Calu3 (cell line): Measurements from ENCODE around the gene ZFP36L2. TPM values are rescaled to one million over a fixed set of nuclear protein-coding genes. Genes with fewer than 3 reads are reported as not detected.

Source experiments
- BruUV-seq: library from RNA; stranded (reverse); fragments of 400-500 nt; replicated peaks from 2 replicates; lab custom pipeline; 2021; lab: Mats Ljungman, UMichigan
- CTCF ChIA-PET: fragments of 300-600 bp; sonication (Branson Sonifier 250); formaldehyde crosslinking; loops from one replicate; lab custom pipeline; 2022; ENCODE audit warnings: antibody characterized with exemption; lab: Charles Lee
- DNase-seq: peaks from one replicate; pipeline ENCODE4 v3.0.0; 2022
- H3K27ac Mint-ChIP-seq: one replicate; pipeline ENCODE4 v1.8.0; 2022; ENCODE audit warnings: mixed read lengths; ENCODE audit not compliant: unreplicated experiment
- H3K27me3 Mint-ChIP-seq: one replicate; pipeline ENCODE4 v1.8.0; 2022; ENCODE audit warnings: mixed read lengths; ENCODE audit not compliant: unreplicated experiment
- H3K36me3 Mint-ChIP-seq: one replicate; pipeline ENCODE4 v1.8.0; 2022; ENCODE audit warnings: mild to moderate bottlenecking, moderate library complexity, mixed read lengths; ENCODE audit not compliant: insufficient read depth, unreplicated experiment
- H3K4me1 Mint-ChIP-seq: one replicate; pipeline ENCODE4 v1.8.0; 2022; ENCODE audit warnings: mild to moderate bottlenecking, low read depth, mixed read lengths; ENCODE audit not compliant: unreplicated experiment
- H3K4me3 Mint-ChIP-seq: one replicate; pipeline ENCODE4 v1.8.0; 2022; ENCODE audit warnings: mild to moderate bottlenecking, low read depth, moderate library complexity, mixed read lengths; ENCODE audit not compliant: unreplicated experiment
- H3K9me3 Mint-ChIP-seq: one replicate; pipeline ENCODE4 v1.8.0; 2022; ENCODE audit warnings: low read depth, mixed read lengths; ENCODE audit not compliant: unreplicated experiment
- intact Hi-C: fragments of 100-400 bp; cut with micrococcal nuclease; formaldehyde crosslinking; loops from one replicate; pipeline ENCODE4 v1.10.0; 2022; ENCODE audit not compliant: unreplicated experiment
- total RNA-seq: library from RNA; stranded (reverse); gene quantifications from 2 replicates; pipeline ENCODE4 v1.2.3, GENCODE V29; 2022
- TF ChIP-seq, protein P1 (sequence below): fragments of 200-600 bp; IDR thresholded peaks from one replicate; pipeline ENCODE4 v1.8.0; 2022; ENCODE audit warnings: antibody characterized with exemption; ENCODE audit not compliant: unreplicated experiment

Gene ZFP36L2
- total RNA-seq, 1 experiment from 2014 or later: 90.7 TPM

DNA sequence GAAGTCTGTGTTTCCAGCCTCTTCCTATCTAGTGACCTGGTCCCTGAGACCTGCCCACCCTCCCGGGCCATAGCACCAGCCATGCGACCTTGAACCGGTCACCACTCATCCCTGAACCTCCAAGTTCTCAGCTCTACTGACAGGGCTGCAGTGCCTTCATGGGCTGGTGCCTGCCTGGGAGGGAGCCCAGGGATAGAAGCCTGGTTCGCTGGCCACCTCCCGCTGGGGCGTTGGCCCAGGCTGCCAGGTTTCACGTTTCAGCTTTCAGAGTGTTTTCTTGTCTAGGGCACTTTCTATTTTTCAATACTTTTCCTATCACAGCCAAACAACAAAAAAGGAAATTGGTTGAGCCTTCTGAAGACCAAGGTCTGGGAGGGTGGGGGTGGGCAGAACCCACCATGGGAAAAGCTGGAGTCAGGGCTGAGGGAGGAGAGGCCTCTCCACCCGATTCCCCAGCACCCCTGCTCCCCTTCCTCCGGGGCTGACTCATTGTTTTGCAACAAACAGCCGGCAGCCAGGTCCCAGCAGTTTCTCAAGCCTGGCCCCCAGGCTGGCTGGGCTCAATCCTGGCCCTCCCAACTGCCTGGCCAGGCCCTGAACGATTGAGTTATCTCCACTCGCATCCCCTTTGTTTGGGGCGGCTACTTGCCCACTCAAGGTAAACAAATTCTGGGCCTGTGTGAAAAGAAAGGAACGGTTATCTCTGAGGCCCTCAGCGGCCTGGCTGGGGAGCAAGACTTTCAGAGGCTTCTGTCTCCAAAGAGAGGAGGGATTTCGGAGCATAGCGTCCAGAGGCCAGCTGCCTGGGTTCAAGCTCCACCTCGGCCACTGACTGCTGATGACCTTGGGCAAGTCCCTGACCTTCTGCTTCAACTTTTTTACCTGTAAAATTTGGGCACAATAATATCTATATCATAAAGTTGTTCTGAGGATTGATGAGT is 47.5 kb downstream of the ZFP36L2 start:
- TSS peak; percentile 61 for BruUV-seq
- H3K9me3 Mint-ChIP-seq: no peaks in the 10 kb centered on the region
- CTCF ChIA-PET: interaction anchor here (0.6 to 1.0 kb wide), 2 partner anchors 10 to 678 kb away, joined by 4 to 6 read pairs; no protein-coding TSS in a partner anchor
- intact Hi-C loops: loop anchor here (1.0 kb wide), 1 partner anchor 10 kb away; no protein-coding TSS in a partner anchor
- peaks cover 9% of the 10 kb centered on the region for H3K36me3 Mint-ChIP-seq
- no peak overlapping the region for H3K4me3 Mint-ChIP-seq
- H3K27ac Mint-ChIP-seq: peak overlapping the region; percentile 52
- H3K4me1 Mint-ChIP-seq: peaks cover 61% of the 10 kb centered on the region
- TF ChIP-seq, protein P1, sequence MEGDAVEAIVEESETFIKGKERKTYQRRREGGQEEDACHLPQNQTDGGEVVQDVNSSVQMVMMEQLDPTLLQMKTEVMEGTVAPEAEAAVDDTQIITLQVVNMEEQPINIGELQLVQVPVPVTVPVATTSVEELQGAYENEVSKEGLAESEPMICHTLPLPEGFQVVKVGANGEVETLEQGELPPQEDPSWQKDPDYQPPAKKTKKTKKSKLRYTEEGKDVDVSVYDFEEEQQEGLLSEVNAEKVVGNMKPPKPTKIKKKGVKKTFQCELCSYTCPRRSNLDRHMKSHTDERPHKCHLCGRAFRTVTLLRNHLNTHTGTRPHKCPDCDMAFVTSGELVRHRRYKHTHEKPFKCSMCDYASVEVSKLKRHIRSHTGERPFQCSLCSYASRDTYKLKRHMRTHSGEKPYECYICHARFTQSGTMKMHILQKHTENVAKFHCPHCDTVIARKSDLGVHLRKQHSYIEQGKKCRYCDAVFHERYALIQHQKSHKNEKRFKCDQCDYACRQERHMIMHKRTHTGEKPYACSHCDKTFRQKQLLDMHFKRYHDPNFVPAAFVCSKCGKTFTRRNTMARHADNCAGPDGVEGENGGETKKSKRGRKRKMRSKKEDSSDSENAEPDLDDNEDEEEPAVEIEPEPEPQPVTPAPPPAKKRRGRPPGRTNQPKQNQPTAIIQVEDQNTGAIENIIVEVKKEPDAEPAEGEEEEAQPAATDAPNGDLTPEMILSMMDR: no peak
- H3K27me3 Mint-ChIP-seq: no peaks in the 10 kb centered on the region
- peak; percentile 78 for DNase-seq

DNA sequence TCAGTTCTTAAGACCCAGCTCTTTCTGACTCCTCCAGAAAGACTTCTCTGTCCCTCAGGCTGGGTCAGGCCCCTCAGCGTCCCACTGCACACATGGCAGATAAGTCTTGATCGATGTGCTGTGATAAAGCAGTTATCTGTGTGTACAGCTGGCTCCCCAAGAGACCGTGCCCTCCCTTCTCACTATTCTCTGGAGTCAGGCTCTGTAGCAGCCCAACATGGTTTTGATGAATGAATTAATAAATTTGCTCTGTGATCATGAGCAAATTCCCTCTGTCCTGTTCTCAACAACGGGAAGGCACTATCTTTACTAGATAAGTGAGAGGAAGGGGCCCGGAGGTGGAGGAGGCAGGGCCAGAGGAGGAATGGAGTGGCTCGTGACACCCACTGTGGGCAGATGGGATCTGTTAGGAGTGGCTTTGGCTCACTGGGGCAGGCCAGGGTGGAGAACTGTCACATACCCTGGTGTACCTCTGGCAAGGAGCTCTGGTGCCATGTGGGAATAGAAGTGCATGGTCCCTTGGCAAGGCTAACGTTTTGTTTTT is 48.3 kb downstream of the ZFP36L2 start:
- TF ChIP-seq, protein P1: no peak
- no peak for DNase-seq
- H3K36me3 Mint-ChIP-seq: peaks cover 9% of the 10 kb centered on the region
- H3K4me3 Mint-ChIP-seq: no peak overlapping the region
- no peaks in the 10 kb centered on the region for H3K9me3 Mint-ChIP-seq
- H3K27ac Mint-ChIP-seq: peak overlapping the region; percentile 52
- CTCF ChIA-PET: interaction anchor here (0.6 to 1.0 kb wide), 2 partner anchors 9 to 677 kb away, joined by 4 to 6 read pairs; no protein-coding TSS in a partner anchor
- intact Hi-C loops: no loop called here
- H3K4me1 Mint-ChIP-seq: peaks cover 60% of the 10 kb centered on the region
- BruUV-seq: no TSS peak
- no peaks in the 10 kb centered on the region for H3K27me3 Mint-ChIP-seq

DNA sequence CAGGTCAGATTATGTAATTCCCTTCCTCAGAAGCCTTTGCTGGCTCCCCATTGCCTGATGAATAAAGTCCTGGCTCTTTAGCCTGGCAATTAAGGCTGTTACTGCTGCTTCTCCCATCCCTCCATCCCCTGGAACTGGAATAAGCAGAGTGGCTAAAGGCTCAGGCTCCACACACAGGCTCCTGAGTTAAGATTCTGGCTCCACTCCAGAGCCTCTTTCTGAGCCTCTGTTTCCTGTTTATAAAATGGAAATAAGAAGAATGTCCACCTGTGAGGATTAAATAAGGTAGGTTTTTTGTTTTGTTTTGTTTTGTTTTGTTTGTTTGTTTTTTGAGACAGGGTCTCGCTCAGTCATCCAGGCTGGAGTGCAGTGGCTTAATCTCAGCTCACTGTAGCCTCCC is 50.0 kb downstream of the ZFP36L2 start:
- BruUV-seq: no TSS peak
- H3K9me3 Mint-ChIP-seq: no peaks in the 10 kb centered on the region
- H3K4me3 Mint-ChIP-seq: no peak overlapping the region
- peaks cover 54% of the 10 kb centered on the region for H3K4me1 Mint-ChIP-seq
- H3K27me3 Mint-ChIP-seq: no peaks in the 10 kb centered on the region
- TF ChIP-seq, protein P1: no peak
- peaks cover 7% of the 10 kb centered on the region for H3K36me3 Mint-ChIP-seq
- intact Hi-C loops: no loop called here
- DNase-seq: no peak
- no peak overlapping the region for H3K27ac Mint-ChIP-seq
- CTCF ChIA-PET: no interaction called here

DNA sequence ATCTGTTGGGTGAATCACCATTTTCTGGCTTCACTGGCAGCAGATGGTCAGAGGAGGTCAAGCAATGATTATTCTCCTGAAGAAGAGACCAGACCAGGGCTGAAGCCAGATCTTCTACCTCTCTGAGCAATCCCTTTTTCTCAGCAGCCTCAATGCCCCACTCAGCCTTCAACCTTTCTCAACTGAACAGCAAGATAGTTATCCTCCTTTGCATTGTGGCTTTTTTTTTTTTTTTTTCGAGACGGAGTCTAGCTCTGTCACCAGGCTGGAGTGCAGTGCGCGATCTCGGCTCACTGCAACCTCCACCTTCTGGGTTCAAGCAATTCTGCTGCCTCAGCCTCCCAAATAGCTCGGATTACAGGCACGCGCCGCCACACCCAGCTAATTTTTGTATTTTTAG is 50.5 kb downstream of the ZFP36L2 start:
- Mint-ChIP-seq H3K27ac (no peak overlapping the region), H3K36me3 (peaks cover under 1% of the 10 kb centered on the region), H3K27me3 (no peaks in the 10 kb centered on the region), H3K4me1 (peaks cover 49% of the 10 kb centered on the region), H3K4me3 (no peak overlapping the region), H3K9me3 (no peaks in the 10 kb centered on the region)
- TF ChIP-seq, protein P1: no peak
- DNase-seq: no peak
- BruUV-seq: no TSS peak
- CTCF ChIA-PET: interaction anchor here (0.7 kb wide), 1 partner anchor 70 kb away, joined by 7 read pairs; no protein-coding TSS in a partner anchor
- intact Hi-C loops: no loop called here
